GM12878 (cell line): Measurements from ENCODE around the gene AHNAK2. TPM values are rescaled to one million over a fixed set of nuclear protein-coding genes. Genes with fewer than 3 reads are reported as not detected.

ENCODE experiments used
- CBFB ChIP-seq: IDR thresholded peaks from 2 replicates; pipeline ENCODE4 v1.6.1; 2016; ENCODE audit warnings: antibody characterized with exemption, low read depth
- HDGF ChIP-seq: fragments of 450-650 bp; IDR thresholded peaks from 2 replicates; pipeline ENCODE4 v1.6.1; 2016; ENCODE audit warnings: antibody characterized with exemption
- MEF2A ChIP-seq: IDR thresholded peaks from 2 replicates; pipeline ENCODE4 v1.6.1; 2011; ENCODE audit warnings: low read depth, mild to moderate bottlenecking, low read length, moderate library complexity; ENCODE audit not compliant: insufficient read depth
- MXI1 ChIP-seq: fragments of 150-350 bp; IDR thresholded peaks from 2 replicates; pipeline ENCODE4 v1.6.1; 2011; ENCODE audit warnings: low read depth, mild to moderate bottlenecking, inconsistent platforms, low read length, improper control_type of control experiment
- MYB ChIP-seq: fragments of 150-350 bp; IDR thresholded peaks from 2 replicates; pipeline ENCODE4 v1.6.1; 2014; ENCODE audit warnings: mild to moderate bottlenecking, low read depth, low read length, borderline replicate concordance
- REST ChIP-seq: IDR thresholded peaks from 2 replicates; pipeline ENCODE4 v1.6.1; 2012; ENCODE audit warnings: mild to moderate bottlenecking, low read depth, low read length
- RFX5 ChIP-seq: IDR thresholded peaks from 2 replicates; pipeline ENCODE4 v1.6.1; 2011; ENCODE audit warnings: low read depth, low read length, improper control_type of control experiment
- SKIL ChIP-seq: fragments of 450-650 bp; IDR thresholded peaks from 2 replicates; pipeline ENCODE4 v1.6.1; 2017; ENCODE audit warnings: mild to moderate bottlenecking, low read depth, inconsistent platforms; ENCODE audit not compliant: poor library complexity, severe bottlenecking
- SMARCA5 ChIP-seq: fragments of 450-650 bp; IDR thresholded peaks from 2 replicates; pipeline ENCODE4 v1.6.1; 2017; ENCODE audit warnings: mild to moderate bottlenecking
- TCF12 ChIP-seq: IDR thresholded peaks from 2 replicates; pipeline ENCODE4 v1.6.1; 2011; ENCODE audit warnings: low read depth, mild to moderate bottlenecking, low read length
- ZBTB33 ChIP-seq: fragments of 450-650 bp; IDR thresholded peaks from 2 replicates; pipeline ENCODE4 v1.6.1; 2017; ENCODE audit warnings: mild to moderate bottlenecking
- ZBTB40 ChIP-seq: fragments of 450-650 bp; IDR thresholded peaks from 2 replicates; pipeline ENCODE4 v1.6.1; 2016; ENCODE audit warnings: mild to moderate bottlenecking, moderate library complexity, borderline replicate concordance
- polyA plus RNA-seq, 11 experiments: library from polyadenylated mRNA; depleted of rRNA in 4 of 11; unstranded in 6 of 11; stranded (reverse) in 5 of 11; fragments of >200 nt; fragmentation: Nextera tagmentation in 4 of 11; fragmentation: Illumina TruSeq in 1 of 11; extraction: Ambion mirVana in 4 of 11; extraction: Trizol in 1 of 11; gene quantifications; 1 replicate in 1 of 11; 2 replicates in 10 of 11; pipeline versions ENCODE4 v1.2.1 to v1.2.3, GENCODE V29; 2011 to 2016; ENCODE audit warnings: inconsistent platforms in 2 of 11, missing spikeins in 2 of 11, low read depth in 1 of 11
- total RNA-seq, 4 experiments: library from RNA; depleted of rRNA in 3 of 4; stranded (reverse); fragments of >200 nt in 3 of 4; fragmentation: Illumina TruSeq in 1 of 4; extraction: Trizol in 1 of 4; gene quantifications; 2 replicates each; pipeline versions ENCODE4 v1.2.1 to v1.2.3, GENCODE V29; 2013 to 2021

Gene AHNAK2
- total and polyA plus RNA-seq, 10 of the 15 experiments (the other 5 are each of a cell fraction or from before 2014, with no cell fraction given), result 0.03 to 0.10 TPM; not detected in 8

GRCh38 chr14:104941508-104942365, 36.4 kb downstream of the AHNAK2 start (continued):
- TF ChIP-seq ZBTB40, result no peak
- TF ChIP-seq MXI1, result no peak
- no peak for TF ChIP-seq SKIL
- no peak for TF ChIP-seq SMARCA5
- no peak for TF ChIP-seq REST
- TF ChIP-seq CBFB, result no peak
- no peak for TF ChIP-seq HDGF
- no peak for TF ChIP-seq MEF2A
- TF ChIP-seq TCF12, result no peak
- no peak for TF ChIP-seq RFX5
- no peak for TF ChIP-seq MYB
- TF ChIP-seq ZBTB33, result no peak
